Measurements from ENCODE around the gene FANCD2OS.

The FANCD2OS gene

GRCh38 chr3:10108091-10108490, at the start of gene FANCD2OS:
TSS of gene FANCD2OS (minus strand) at chr3:10108255. CDS start at chr3:10104774, 3,481 bp downstream.
- no peak for DNase-seq

GRCh38 chr3:10157031-10157430, 49.0 kb upstream of the FANCD2OS start:
- DNase-seq: no peak

GRCh38 chr3:10155658-10156057, 47.6 kb upstream of the FANCD2OS start:
- DNase-seq: no peak

- DNase-seq: no peak
Observed at GRCh38 chr3:10155123-10155472, 47.0 kb upstream of the FANCD2OS start.

GRCh38 chr3:10154335-10155122, 46.5 kb upstream of the FANCD2OS start:
- DNase-seq: no peak

- no peak for DNase-seq
Observed at GRCh38 chr3:10150987-10151386, 42.9 kb upstream of the FANCD2OS start.

- DNase-seq: no peak
Observed at GRCh38 chr3:10149226-10149625, 41.2 kb upstream of the FANCD2OS start.

- DNase-seq: no peak
Observed at GRCh38 chr3:10145685-10146084, 37.6 kb upstream of the FANCD2OS start.

GRCh38 chr3:10142707-10143560, 34.9 kb upstream of the FANCD2OS start:
- peak; percentile 34 to 48 for DNase-seq

- DNase-seq: no peak
Observed at GRCh38 chr3:10140996-10141546, 33.0 kb upstream of the FANCD2OS start.

- no peak for DNase-seq
Observed at GRCh38 chr3:10137178-10137577, 29.1 kb upstream of the FANCD2OS start.

- DNase-seq: no peak
Observed at GRCh38 chr3:10136426-10137005, 28.5 kb upstream of the FANCD2OS start.

- peak in 1 of 2 experiments; percentile 31 for DNase-seq
Observed at GRCh38 chr3:10135872-10136271, 27.8 kb upstream of the FANCD2OS start.

- DNase-seq: no peak
Observed at GRCh38 chr3:10122724-10123123, 14.7 kb upstream of the FANCD2OS start.

- no peak for DNase-seq
Observed at GRCh38 chr3:10121064-10121463, 13.0 kb upstream of the FANCD2OS start.

GRCh38 chr3:10119376-10119775, 11.3 kb upstream of the FANCD2OS start:
- no peak for DNase-seq

- no peak for DNase-seq
Observed at GRCh38 chr3:10116928-10117327, 8.9 kb upstream of the FANCD2OS start.

GRCh38 chr3:10116138-10116460, 8.0 kb upstream of the FANCD2OS start:
- no peak for DNase-seq

- peak; percentile 94 to 95 for DNase-seq
Observed at GRCh38 chr3:10115326-10116137, 7.5 kb upstream of the FANCD2OS start, which contains the start of gene BRK1. TSS of gene BRK1 (plus strand) at chr3:10115675. CDS start at chr3:10115702, 27 bp downstream.

GRCh38 chr3:10106919-10107318, 1.1 kb downstream of the FANCD2OS start:
- no peak for DNase-seq

- DNase-seq: no peak
Observed at GRCh38 chr3:10099041-10099440, 9.0 kb downstream of the FANCD2OS start.

GRCh38 chr3:10093678-10094077, 14.4 kb downstream of the FANCD2OS start:
- no peak for DNase-seq

All from activated T-cell treated with anti-CD3 and anti-CD28 coated beads, Interleukin-2, amount 50 U/mL, for 48 hours (primary cell).